ENCODE data around the gene ETS1.
"Not testable (repeated sequence)": the region's sequence is repeated elsewhere in the genome, so short reads cannot be mapped to it uniquely, and the experiment has no call there.

Gene ETS1

DNA sequence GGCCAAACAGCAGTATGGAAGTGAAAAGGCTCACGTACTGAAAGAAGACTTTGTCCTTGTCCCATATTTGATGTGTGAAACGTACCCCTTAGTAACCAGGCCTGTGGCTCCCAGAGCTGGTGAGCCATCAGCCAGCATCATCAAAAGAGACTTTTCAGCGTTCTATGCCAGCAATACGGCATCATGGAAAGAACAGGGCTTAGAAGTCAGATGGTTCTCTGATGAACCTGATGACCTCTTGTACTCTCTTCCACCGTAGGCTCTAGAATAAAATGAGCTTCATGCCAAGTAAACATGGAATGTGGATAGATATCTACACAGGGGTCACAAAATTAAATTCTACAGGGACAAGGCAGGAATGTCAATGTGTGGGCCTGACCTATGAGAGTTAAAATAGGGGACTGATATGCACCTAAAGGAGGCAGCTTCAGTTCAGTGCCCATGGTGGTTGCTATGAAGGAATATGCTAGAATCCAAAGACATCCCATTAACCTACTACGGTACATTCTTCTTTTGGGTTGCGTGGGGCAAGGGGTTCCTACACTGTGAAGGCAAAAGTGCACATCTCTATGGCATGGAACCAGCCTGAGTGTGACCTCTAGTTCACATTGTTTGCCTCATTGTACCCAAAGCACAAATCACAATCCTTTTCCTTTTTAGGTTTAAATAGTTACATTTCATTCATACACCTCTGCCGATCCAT is 130.6 kb downstream of the ETS1 start:
- no peak for DNase-seq

DNA sequence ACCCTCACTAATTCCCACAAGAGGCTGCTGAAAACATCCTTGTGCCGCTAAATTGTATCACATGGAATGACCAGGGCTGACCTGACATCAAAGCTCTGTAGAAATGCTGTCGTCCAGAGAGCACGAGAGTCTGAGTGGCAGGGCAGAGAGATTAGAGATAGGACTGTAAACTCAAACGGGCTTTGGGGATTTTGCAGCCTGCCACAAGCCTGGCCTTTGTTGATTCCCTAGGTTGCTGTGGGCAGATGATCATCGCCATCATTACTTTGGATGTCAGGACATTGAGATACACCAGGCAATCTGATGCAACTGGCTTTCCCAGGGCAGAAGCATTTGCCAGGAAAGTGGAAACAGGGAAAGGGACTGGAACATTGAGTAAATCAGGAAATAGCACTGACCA is 131.6 kb downstream of the ETS1 start:
- no peak for DNase-seq

DNA sequence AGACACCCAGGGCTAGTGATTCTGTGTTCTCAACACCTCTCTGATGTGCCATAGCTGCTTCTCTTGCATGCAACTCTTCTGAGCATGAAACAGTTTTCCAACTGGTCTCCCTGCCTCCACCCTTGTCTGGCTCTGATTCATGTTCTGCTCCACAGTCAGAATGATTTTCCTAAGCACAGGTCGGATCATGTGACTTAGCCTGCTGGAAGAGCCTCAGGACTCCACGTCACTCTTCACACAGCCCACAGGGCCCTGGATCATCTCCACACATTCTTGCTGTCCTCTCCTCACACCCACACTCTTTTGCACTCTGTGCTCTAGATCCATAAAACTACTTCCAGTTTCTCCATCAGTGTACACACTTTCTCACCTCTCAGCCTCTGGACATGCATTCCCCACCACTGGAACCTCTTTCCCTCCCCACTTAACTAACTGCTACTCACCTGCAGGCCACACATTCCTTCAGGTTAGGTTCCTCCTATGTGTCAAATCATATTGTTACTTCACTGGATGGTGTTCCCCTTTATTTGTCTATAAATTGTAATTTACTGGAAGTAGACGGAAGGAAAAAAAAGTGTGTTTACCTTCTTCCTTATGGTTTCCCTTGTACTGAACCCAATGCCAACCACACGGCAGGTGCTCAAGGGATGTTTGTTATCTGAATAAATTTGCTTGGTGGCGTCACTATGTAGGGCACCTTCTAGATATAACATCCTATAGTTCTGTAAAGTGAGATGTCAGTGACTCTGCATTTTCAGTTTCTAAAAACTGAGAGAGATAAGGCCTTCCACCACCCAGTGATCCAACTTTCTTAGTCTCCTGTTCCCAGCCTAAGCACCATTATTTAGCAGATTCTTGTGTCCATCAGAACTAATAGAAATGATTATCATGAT is 133.7 kb downstream of the ETS1 start:
- DNase-seq = no peak

DNA sequence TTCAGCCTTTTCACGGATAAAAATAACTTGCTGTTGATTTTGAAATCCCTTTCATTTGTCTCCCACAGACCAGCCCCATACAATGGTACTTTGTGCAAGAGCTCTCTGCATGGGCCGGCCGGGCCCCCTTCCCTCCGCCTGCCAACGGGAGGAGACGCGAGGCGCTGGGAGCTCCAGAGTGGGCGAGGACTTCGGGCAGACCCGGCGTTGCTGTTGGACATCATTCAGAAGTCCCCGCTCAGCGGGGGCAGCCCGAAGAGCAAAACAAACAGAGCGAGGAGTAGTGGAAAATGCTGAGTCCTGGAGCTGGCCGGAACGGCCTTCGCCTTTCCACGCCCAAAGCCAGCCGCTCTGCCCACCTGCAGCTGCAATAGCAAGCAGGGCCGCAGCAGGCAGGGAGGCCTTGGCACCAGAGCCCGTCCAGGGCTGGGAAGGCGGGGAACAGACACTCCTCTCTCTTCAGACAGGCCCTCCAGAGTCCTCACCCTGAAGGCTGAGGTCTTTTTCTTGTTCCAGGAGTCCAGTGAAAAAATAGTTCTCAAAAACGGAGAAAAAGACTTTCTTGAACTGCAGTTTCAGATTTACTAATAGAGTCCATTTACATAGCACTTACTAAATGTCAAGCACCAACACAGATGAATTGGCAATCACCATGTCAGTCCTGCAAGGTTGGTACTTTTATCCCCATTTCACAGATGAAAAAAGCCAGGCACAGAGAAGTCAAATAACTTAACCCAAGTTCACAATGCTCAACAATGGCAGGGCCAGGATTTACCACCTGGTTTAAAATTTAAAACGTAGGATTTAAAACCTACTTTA is 135.5 kb downstream of the ETS1 start:
- no peak for DNase-seq

DNA sequence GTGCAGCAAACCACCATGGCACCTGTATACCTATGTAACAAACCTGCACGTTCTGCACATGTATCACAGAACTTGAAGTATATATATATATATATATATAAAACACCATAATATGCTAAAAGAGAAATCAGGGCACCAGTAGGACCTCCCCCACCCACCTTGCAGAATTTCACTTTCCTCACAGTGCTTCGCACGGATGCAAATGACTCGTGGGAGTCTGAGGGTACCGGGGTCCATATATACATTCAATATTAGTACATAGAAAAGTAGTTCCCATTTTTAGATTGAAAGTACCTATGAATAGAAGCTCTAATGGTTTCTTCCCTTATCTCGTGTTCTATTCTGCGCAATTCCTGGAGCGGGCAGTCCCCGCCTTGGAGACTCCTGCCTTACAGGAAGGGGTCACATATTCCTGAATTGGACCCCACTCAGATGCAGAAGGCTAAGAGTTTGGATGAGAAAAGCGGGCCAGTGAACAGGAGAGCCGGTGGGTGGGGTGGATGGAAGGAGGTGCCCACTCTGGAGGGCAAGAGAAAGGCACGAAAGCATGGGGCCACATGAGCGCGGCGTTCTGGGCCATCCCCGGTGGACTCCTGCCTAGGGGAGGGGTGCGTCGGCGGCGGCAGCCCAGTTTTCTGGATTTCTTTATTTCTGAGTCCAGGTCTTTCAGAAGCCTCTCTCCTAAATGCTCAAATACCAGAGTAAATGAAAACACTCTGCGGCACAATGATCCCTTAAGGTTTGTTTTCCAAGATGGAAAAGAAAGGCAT is 136.3 kb downstream of the ETS1 start:
- DNase-seq = no peak

DNA sequence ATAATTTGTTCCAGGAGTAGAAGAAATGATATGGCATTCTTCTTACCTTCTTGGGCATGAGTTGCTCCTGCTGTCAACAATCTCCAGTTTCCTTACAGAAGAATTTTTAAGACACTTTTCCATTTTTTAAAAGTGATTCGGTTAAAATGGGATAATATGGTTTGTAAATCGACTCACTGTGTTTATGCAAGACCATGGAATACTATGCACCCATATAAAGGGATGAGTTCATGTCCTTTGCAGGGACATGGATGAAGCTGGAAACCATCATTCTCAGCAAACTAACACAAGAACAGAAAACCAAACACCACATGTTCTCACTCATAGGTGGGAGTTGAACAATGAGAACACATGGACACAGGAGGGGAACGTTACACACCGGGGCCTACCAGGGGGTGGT is 136.9 kb downstream of the ETS1 start:
- not testable (repeated sequence) for DNase-seq

DNA sequence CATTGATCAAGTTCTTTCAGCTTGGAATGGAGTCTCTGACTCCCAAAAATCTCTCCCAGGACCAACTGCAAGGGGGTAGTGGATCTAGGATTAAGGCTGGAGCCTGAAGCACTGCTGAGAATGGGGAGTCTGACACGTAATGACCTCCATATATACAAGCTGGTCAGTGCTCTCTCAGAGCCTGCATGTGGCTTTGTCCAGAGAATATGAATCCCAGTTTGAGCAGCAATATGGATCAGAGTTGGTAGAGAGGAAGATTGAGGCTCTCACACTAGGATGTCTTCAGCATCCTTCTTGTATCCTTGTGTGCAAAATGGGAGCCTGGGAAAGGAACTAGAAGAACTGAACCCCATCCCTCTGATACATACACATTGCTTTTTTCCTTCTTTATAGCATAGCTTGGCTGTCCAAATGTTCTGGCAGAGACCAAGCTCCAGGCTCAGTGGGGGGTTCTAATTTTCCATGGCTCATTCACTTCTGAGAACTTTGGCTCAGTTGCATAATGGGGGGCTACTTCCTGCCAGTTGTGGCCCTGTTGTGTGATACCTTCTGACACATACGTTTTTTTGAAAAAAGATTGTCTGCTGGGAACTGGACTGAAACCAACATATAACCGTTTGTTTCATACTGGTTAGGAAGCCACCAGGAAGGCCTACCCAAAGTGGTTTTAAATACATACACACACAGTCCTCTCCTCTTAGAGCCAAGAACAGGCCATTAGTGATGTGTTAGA is 138.2 kb downstream of the ETS1 start:
- no peak for DNase-seq

DNA sequence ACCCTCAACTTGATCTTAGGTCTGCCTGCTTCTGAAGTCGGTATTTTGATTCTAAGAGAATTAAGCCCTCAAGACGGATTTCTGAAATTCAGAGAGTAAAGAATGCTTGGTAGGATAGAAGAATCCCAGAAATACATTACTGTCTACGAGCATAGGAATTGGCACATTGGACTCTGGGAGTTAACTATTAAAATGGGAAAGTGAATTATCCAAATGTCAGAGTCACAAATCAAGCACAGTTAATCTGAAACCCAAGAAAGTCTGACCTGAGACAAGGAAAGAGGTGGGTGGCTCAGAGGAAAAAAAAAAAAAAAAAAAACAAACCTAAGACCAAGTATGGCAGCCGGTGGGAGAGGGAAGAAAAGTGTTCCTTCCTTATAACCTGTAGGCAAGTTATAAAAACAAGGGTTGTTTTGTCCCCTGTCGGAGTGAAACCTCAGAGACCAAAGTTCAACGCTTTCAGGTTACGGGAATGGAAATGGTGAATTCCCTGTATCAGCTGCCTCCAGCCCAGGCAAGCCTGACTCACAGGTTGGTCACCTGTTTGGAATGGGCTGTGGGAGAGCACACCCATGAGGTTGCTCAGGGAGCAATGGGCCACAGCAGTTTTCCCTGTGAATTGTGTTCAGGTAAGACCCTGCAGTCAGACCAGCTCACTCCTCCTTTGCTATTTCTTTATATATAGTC is 139.0 kb downstream of the ETS1 start:
- DNase-seq = no peak

DNA sequence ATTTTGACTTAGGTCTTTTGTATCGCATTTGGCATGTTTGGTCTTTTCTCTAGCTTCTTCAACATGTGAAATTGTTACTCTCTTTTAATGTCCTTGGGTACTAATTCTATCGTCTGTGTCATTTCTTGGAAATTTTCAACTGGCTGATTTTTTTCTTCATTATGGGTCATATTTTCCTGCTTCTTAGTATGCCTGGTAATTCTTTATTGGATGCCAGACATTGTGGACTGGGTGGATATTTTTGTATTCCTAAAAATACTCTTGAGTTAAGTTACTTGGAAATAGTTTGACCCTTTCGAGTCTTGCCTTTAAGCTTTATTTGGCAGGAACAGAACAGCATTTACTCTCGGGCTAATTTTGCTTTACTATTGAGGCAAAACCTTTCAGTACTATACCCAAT is 140.1 kb downstream of the ETS1 start:
- no peak for DNase-seq

DNA sequence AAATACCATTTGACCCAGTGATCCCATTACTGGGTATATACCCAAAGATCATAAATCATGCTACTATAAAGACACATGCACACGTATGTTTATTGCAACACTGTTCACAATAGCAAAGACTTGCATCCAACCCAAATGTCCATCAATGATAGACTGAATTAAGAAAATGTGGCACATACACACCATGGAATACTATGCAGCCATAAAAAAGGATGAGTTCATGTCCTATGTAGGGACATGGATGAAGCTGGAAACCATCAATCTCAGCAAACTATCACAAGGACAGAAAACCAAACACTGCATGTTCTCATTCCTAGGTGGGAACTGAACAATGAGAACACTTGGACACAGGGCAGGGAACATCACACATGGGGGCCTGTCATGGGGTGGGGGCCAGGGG is 141.4 kb downstream of the ETS1 start:
- not testable (repeated sequence) for DNase-seq

DNA sequence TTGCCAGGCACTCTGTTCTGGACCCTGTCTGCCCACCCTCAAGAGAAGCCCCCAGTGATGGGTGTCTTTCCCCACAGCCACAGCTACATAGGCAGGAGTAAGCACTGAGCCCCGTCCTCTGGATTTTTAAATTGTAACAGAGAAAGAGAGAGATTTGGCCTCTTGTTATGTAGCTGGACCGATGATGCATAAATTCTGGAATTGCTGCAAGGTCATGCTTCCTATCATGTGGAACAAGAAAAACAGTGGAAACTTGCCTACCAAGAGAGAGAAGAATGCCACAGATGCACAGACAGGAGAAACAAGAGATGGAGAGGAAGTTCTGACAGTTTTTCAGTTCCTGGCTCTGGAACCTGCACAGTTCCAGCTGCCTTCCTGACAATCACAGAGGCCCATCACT is 150.2 kb downstream of the ETS1 start:
- no peak for DNase-seq

DNA sequence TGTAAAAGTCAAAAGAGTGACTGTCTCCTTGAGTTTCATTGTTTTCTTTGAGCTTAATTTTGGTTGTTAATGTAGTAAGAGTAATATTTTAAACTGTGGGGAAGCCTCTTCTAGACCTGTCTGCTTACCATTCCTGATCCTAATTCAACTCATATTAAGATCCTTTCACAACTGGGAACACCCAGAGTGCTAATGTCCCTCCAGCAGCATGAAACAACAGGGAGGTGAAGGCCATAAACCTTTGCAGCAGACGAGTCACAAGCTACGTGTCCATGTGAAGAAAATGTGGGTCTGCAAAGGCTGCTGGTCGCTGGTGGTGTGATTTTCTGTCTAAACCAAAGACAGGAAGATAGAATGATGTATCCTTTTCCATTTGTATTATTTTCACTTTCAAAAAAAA is 152.5 kb downstream of the ETS1 start:
- no peak for DNase-seq

DNA sequence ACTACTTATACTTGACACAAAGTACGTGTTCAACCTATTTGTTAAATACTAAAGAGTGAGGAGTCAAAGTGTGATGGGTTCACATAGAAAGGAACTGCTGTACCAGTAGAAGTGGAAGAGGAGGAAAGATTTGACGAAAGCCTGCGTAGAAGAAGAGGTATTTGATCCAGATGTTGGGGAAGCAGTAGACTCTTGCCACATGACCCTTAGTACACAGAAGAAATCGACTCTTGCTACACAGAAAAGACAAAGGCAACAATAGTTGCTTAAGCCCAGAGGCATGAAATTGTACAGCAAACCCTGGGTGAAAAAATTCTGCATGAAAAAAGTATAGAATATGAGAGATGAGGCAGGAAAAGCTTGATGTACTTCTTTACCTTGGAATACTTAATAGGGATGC is 152.9 kb downstream of the ETS1 start:
- DNase-seq = no peak

DNA sequence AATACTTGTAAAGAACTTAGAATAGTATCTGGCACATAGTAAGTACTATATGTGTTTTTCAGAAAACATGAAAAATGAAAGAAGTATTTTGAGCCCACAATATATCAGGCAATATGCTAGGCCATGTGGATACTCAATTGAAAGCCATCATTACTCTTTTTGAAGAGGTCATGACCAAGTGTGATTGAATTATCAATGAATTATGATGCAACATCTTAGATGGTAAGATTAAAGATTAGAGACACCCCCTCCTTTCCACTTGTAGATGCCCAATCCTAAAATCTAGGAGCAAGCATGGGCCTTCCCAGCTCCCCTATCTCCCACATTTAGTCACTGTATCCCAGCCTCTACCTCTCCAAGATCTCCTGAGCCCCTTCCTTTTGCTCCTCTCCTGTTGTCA is 154.4 kb downstream of the ETS1 start:
- DNase-seq = no peak

DNA sequence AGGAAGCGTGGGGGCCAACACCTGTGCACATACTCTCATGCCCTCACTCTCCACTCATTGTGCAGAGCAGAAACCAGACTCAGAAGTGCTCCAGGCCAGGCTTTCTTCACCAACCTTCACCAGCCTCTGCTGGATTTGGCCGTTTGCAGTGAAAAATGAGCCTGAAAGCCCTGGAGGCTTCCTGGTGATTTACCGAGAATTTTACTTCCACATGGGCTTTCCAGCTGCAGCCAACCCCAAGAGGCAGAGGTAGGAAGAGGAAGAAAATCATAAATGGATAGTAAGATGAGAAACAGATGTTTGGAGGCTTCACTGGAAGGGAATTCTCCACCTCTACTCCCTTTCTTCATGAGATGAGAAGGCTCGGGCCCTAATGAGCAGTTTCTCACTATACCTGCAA is 155.4 kb downstream of the ETS1 start:
- no peak for DNase-seq

DNA sequence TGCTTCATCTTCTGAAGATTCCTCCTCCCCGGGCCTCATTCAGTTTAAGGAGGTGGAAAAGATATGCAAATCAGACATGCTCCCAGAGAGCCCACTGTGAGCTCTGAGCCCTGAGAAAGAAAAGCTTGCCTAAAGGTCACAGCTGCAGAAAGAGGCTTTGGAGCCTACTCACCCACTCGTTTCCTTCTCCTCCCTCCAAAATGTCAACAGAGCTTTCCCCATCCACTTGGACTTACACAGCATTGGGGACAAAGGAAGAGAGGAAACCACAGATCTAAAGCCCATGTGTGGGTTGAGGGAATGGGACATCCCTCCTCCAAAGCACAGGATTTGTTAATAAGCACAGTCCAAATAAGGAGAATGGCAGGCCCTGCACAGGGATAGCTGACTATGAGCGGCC is 158.4 kb downstream of the ETS1 start:
- DNase-seq = no peak

DNA sequence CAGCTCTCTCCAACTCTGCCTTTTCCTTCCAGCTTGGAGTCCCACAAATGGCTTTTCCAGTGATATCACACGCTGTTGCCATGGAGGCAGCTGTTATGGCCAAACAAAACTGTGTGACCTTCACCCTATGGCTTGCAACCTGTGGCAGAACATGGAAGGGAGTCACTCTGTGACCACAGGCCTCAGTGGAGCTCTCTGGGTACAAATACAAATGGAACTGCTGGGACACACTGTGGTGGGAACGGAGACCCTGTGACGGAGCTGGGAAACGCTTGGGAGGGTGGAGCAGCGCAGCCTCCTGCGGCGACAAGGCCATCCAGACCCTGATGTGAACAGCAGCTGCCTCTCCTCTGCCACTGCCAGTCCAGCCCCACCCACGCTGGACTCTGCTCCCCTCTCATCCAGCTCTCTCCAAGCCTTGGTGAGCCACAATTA is 162.5 kb downstream of the ETS1 start:
- no peak for DNase-seq

DNA sequence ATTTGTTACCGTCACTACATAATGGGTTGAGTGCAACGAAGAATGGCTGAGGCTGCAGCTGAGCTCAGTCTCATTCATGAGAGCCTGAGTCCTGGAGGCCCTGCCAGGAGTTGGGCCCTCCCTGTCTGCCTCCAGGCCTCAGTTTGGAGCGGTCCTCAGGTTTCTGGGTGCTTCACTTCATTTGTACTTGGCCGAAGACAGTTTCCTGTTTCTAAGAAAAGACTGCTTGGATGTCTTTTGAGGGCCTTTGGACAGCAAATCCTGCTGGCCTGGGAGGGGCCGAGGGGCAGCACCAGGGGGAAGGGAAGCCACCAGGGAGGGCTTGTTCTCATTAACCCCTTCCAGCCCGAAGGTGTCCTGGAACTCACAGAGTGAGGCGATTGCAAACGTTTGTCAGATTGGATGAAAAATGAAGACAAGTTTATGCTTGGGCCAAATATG is 163.1 kb downstream of the ETS1 start:
- DNase-seq = no peak

DNA sequence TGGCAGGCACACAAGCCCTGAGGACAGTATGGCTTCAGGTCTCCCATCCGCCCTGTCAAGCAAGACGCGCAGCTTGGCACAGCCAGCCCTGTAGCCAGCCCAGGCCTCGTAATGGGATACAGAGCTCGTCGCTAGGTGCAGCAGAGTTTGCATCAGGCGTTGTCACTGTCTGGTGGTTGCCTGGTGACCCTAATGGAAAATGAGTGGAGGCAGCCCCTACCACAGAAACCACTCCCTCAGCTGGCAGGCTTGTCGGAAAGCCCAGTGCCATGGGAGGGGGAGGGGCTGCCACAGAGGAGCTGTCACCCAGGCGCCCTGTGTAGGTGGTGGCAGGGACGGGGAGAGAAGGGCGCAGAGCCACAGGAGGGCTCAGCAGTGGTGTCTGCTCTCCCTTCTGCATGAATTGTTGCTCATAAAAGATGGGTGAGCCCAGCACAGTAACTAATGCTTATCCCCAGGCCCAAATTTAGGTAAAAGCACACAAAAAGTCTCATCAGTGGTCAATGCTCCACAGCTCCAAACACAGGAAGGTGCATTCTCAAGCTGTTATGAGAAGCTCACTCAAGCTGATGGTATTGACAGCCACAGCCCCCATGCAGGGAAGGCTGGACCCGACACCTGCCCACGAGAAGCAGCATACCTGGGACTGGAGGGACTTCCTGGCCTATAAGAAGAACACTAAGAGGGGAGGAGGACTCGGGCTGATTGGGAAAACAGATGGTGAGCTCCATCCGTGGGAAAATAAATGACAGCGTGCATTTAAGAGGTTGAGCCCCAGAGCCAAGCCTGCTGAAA is 164.6 kb downstream of the ETS1 start:
- peak; percentile 88 to 91 for DNase-seq

DNA sequence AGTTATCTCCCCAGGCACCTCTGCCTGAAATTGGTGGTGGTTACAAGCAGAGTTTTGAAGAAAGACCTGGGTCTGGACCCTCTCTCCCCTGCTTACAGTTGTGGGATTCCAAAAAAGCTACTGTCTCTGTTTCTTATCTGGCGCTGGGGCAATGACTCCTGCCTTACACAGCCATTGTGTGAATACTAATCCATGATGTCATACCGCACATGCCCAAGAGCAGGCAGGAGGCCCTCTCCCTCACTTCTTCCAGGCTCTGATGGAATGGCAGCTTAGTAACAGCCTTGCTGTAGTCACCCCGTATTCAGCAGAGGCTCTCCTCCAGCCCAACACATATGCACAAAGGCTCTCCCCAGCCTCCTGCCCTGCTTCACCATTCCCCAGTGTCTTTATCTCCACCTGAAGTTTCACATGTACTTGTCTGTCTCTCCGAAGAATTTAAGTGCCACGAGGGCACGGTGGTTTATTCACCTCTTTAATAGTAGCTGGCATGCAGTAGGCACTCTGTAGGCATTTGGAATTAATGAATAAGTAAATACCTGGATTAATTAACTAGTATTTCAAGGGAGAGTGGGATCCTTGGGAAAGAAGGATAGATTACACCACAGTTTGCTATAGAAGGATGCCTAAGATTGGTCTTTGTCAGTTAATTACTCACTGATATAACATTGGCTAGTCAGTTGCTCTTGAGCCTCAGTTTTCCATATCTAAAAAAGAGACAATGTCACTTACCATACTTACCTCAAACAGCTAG is 165.6 kb downstream of the ETS1 start:
- no peak for DNase-seq
